Spleen (tissue), 11 donors: ENCODE data around the gene CYP2A7. TPM values are rescaled to one million over a fixed set of nuclear protein-coding genes. Genes with fewer than 3 reads are reported as not detected.
"Not testable (repeated sequence)": the region's sequence is repeated elsewhere in the genome, so short reads cannot be mapped to it uniquely, and the experiment has no call there.

Source experiments
- DNase-seq: peaks from one replicate; pipeline ENCODE4 v3.0.0-alpha.2; 2020
- H3K27ac ChIP-seq, 8 donors: fragments of 200-600 bp; sonication (generic) in 7 of 8; 1 replicate in 4 of 8; 2 replicates in 4 of 8; pipeline versions ENCODE4 v1.5.0 to v1.8.0; 2016 to 2021; ENCODE audit warnings: inconsistent platforms in 4 of 8, mild to moderate bottlenecking in 4 of 8, moderate library complexity in 1 of 8
- H3K27me3 ChIP-seq, 7 donors: fragments of 200-600 bp; sonication (generic) in 6 of 7; replicated peaks in 1 of 7; 1 replicate in 4 of 7; 2 replicates in 3 of 7; pipeline versions ENCODE4 v1.5.0 to v1.8.0; 2016 to 2021; ENCODE audit warnings: inconsistent platforms in 3 of 7, mild to moderate bottlenecking in 1 of 7
- H3K36me3 ChIP-seq, 6 donors: fragments of 200-600 bp; sonication (generic) in 5 of 6; 1 replicate in 4 of 6; 2 replicates in 2 of 6; pipeline versions ENCODE4 v1.5.0 to v1.8.0; 2016 to 2021; ENCODE audit warnings: inconsistent platforms in 2 of 6
- H3K4me1 ChIP-seq, 6 donors: fragments of 200-600 bp; sonication (generic) in 5 of 6; 1 replicate in 3 of 6; 2 replicates in 3 of 6; pipeline versions ENCODE4 v1.5.0 to v1.8.0; 2016 to 2021; ENCODE audit warnings: inconsistent platforms in 3 of 6
- H3K4me3 ChIP-seq, 8 donors: fragments of 200-600 bp; sonication (generic) in 7 of 8; 1 replicate in 4 of 8; 2 replicates in 4 of 8; pipeline versions ENCODE4 v1.5.0 to v1.8.0; 2016 to 2021; ENCODE audit warnings: inconsistent platforms in 4 of 8, mild to moderate bottlenecking in 4 of 8, moderate library complexity in 2 of 8
- H3K9me3 ChIP-seq, 8 donors: fragments of 200-600 bp; sonication (generic) in 7 of 8; 1 replicate in 4 of 8; 2 replicates in 4 of 8; pipeline versions ENCODE4 v1.5.0 to v1.8.0; 2016 to 2021; ENCODE audit warnings: inconsistent platforms in 4 of 8
- CTCF ChIP-seq, 11 experiments: fragments of 200-600 bp in 7 of 11; fragments of 450-650 bp in 4 of 11; sonication (generic) in 4 of 11; IDR thresholded peaks in 8 of 11; conservative IDR thresholded peaks in 3 of 11; 1 replicate in 7 of 11; 2 replicates in 4 of 11; pipeline versions ENCODE4 v1.4.0 to v1.8.0; 2016 to 2021; ENCODE audit warnings: antibody characterized with exemption in 11 of 11, inconsistent platforms in 4 of 11, mild to moderate bottlenecking in 1 of 11
- POLR2A ChIP-seq, 3 donors: fragments of 450-650 bp; IDR thresholded peaks; one replicate each; pipeline ENCODE4 v1.5.1; 2017; ENCODE audit warnings: antibody characterized with exemption in 3 of 3, mild to moderate bottlenecking in 1 of 3
- POLR2AphosphoS5 ChIP-seq, 3 donors: sonication (generic); formaldehyde crosslinking; IDR thresholded peaks; one replicate each; pipeline ENCODE4 v1.5.1; 2017; ENCODE audit warnings: antibody characterized with exemption in 3 of 3
- WGBS, 5 donors: extraction: QIAGEN DNeasy Blood & Tissue Kit in 3 of 5; methylation state at CpG; one replicate each; pipeline versions ENCODE4 v1.1.5 to v1.1.7; 2013 to 2018; 5-methylcytosine and 5-hydroxymethylcytosine counted together
- intact Hi-C: fragments of 100-400 bp; cut with DNase I; formaldehyde crosslinking; loops from one replicate; pipeline ENCODE4 v1.15.0; 2023; ENCODE audit warnings: low total_unique reads
- polyA plus RNA-seq, 3 donors: library from polyadenylated mRNA; stranded (reverse); fragments of 200-250 nt; gene quantifications; one replicate each; pipeline ENCODE4 v1.2.1, GENCODE V29; 2013
- total RNA-seq, 7 donors: library from RNA; depleted of rRNA in 3 of 7; stranded (reverse); fragments of >200 nt in 3 of 7; fragmentation: NEBNext Ultra II Directional in 4 of 7; extraction: Animal tissue kit (Norgen Biotek cat#: 25700) in 4 of 7; gene quantifications; one replicate each; pipeline versions ENCODE4 v1.1.0 to v1.2.1, GENCODE V29; 2016 to 2021
- donor health status: healthy with polysubstance abuse.
- donor health status: DM: no; HTN: no; CAD: no; lungs with moderate emphysema.
- donor health status: DM: no; HTN: no; CAD: no.
- donor health status: Bipolar disorder and iron deficiency.
- donor health status: healthy.
- donor health status: DM: no; HTN: no; CAD: no.
- donor health status: DM: yes; HTN: yes; CAD: no.

CYP2A7 gene
- total and polyA plus RNA-seq, 10 donors, result not detected

- WGBS, 5 donors, result 69 to 80% (median 74%) methylated on average over 7 of the region's 7 CpGs
- TF ChIP-seq POLR2A (IDR thresholded peaks at IDR 0.05), result no peak
- TF ChIP-seq POLR2AphosphoS5 (IDR thresholded peaks at IDR 0.05), result no peak
- TF ChIP-seq CTCF (IDR thresholded peaks at IDR 0.05 in 8 of 11, conservative IDR thresholded peaks at IDR 0.05 in 3 of 11), result no peak
- H3K9me3 ChIP-seq, result peaks cover 0 to 25% (median 21%) of the 10 kb centered on the region in 8 donors
- peaks cover 0 to 22% (median 0%) of the 10 kb centered on the region in 7 donors for H3K27me3 ChIP-seq
- no peak for DNase-seq
- no peak overlapping the region for H3K27ac ChIP-seq
- no peaks in the 10 kb centered on the region for H3K4me1 ChIP-seq
- intact Hi-C loops, result no loop called here
- H3K4me3 ChIP-seq, result no peak overlapping the region
- H3K36me3 ChIP-seq, result no peaks in the 10 kb centered on the region
These were observed 41.9 kb upstream of the CYP2A7 start for GRCh38 chr19:40923934-40924391.

GRCh38 chr19:40922237-40923160, 40.5 kb upstream of the CYP2A7 start:
- DNase-seq, H3K4me1 ChIP-seq, H3K4me3 ChIP-seq, H3K36me3 ChIP-seq, intact Hi-C loops, H3K27ac ChIP-seq: not testable (repeated sequence)
- WGBS, 5 donors, result 66 to 75% (median 71%) methylated on average over 11 of the region's 11 CpGs
- H3K27me3 ChIP-seq, result peaks cover 0 to 18% (median 0%) of the 10 kb centered on the region in 7 donors
- peaks cover 0 to 40% (median 35%) of the 10 kb centered on the region in 8 donors for H3K9me3 ChIP-seq

GRCh38 chr19:40921005-40921897, 39.2 kb upstream of the CYP2A7 start:
- DNase-seq, result no peak
- no peaks in the 10 kb centered on the region for H3K36me3 ChIP-seq
- no peak overlapping the region for H3K4me3 ChIP-seq
- H3K9me3 ChIP-seq, result peaks cover 0 to 51% (median 42%) of the 10 kb centered on the region in 8 donors
- no peak for TF ChIP-seq CTCF (IDR thresholded peaks at IDR 0.05 in 8 of 11, conservative IDR thresholded peaks at IDR 0.05 in 3 of 11)
- no peak for TF ChIP-seq POLR2A (IDR thresholded peaks at IDR 0.05)
- no peak for TF ChIP-seq POLR2AphosphoS5 (IDR thresholded peaks at IDR 0.05)
- peaks cover 0 to 11% (median 0%) of the 10 kb centered on the region in 7 donors for H3K27me3 ChIP-seq
- 48 to 59% (median 55%) methylated on average over 9 of the region's 9 CpGs for WGBS, 5 donors
- no peak overlapping the region for H3K27ac ChIP-seq
- no peaks in the 10 kb centered on the region for H3K4me1 ChIP-seq
- intact Hi-C loops, result no loop called here

- peaks cover 0 to 56% (median 42%) of the 10 kb centered on the region in 8 donors for H3K9me3 ChIP-seq
- no peak for DNase-seq
- H3K4me3 ChIP-seq, result no peak overlapping the region
- intact Hi-C loops, result no loop called here
- H3K4me1 ChIP-seq, result no peaks in the 10 kb centered on the region
- WGBS, 5 donors, result 77 to 96% (median 95%) methylated on average over 4 of the region's 4 CpGs
- H3K36me3 ChIP-seq, result no peaks in the 10 kb centered on the region
- H3K27ac ChIP-seq, result no peak overlapping the region
- TF ChIP-seq CTCF (IDR thresholded peaks at IDR 0.05 in 8 of 11, conservative IDR thresholded peaks at IDR 0.05 in 3 of 11) (no peak), POLR2A (IDR thresholded peaks at IDR 0.05) (no peak), POLR2AphosphoS5 (IDR thresholded peaks at IDR 0.05) (no peak)
- H3K27me3 ChIP-seq, result peaks cover 0 to 11% (median 0%) of the 10 kb centered on the region in 7 donors
These were observed 38.4 kb upstream of the CYP2A7 start for GRCh38 chr19:40920300-40921004.

- H3K4me3 ChIP-seq, DNase-seq, H3K36me3 ChIP-seq, H3K4me1 ChIP-seq, H3K27ac ChIP-seq, intact Hi-C loops: not testable (repeated sequence)
- Histone ChIP-seq H3K27me3 (peaks cover 0 to 11% (median 0%) of the 10 kb centered on the region in 7 donors), H3K9me3 (peaks cover 0 to 61% (median 44%) of the 10 kb centered on the region in 8 donors)
- WGBS, 5 donors, result 87 to 91% (median 90%) methylated on average over 7 of the region's 7 CpGs
These were observed 37.7 kb upstream of the CYP2A7 start for GRCh38 chr19:40919530-40920299.

- H3K4me1 ChIP-seq, H3K27ac ChIP-seq, H3K36me3 ChIP-seq, H3K4me3 ChIP-seq, intact Hi-C loops, DNase-seq: not testable (repeated sequence)
- WGBS, 5 donors, result 34 to 66% (median 48%) methylated on average over 2 of the region's 2 CpGs
- peaks cover 0 to 71% (median 44%) of the 10 kb centered on the region in 8 donors for H3K9me3 ChIP-seq
- H3K27me3 ChIP-seq, result peaks cover 0 to 15% (median 0%) of the 10 kb centered on the region in 7 donors
These were observed 36.3 kb upstream of the CYP2A7 start for GRCh38 chr19:40918303-40918702.
